Measurements from ENCODE around the gene ANKRD34B.

DNA sequence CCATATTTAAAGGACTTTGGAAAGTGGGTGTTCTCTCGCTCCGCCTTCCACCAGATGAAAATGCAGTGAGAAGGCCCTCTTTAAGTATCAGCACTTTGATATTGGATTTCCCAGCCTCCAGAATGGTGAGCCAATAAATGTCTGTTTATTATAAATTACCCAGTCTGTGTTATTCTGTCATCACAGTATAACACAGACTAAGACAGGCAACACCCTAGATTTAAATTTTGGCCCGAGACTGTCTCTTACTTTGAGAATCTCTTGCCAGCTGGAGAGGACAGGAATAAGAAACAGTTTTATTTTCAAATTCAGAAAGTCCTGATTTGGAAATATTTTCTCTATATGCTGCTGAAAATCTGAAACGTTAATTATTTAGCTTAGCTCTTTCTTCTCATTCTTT is 60.7 kb downstream of the ANKRD34B start:
- TF ChIP-seq, protein P1, sequence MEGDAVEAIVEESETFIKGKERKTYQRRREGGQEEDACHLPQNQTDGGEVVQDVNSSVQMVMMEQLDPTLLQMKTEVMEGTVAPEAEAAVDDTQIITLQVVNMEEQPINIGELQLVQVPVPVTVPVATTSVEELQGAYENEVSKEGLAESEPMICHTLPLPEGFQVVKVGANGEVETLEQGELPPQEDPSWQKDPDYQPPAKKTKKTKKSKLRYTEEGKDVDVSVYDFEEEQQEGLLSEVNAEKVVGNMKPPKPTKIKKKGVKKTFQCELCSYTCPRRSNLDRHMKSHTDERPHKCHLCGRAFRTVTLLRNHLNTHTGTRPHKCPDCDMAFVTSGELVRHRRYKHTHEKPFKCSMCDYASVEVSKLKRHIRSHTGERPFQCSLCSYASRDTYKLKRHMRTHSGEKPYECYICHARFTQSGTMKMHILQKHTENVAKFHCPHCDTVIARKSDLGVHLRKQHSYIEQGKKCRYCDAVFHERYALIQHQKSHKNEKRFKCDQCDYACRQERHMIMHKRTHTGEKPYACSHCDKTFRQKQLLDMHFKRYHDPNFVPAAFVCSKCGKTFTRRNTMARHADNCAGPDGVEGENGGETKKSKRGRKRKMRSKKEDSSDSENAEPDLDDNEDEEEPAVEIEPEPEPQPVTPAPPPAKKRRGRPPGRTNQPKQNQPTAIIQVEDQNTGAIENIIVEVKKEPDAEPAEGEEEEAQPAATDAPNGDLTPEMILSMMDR (IDR thresholded peaks at IDR 0.05): no peak
- TF ChIP-seq EZH2phosphoT487 (IDR thresholded peaks at IDR 0.05) (no peak), EZH2 (IDR thresholded peaks at IDR 0.05) (no peak)

Measured in neural progenitor cell (in vitro differentiated cells).